RWPE1 (cell line): ENCODE measurements around the gene OR52L1.

Source experiments
- CTCF ChIA-PET: fragments of 350-600 bp; sonication (Branson Sonifier 250); formaldehyde crosslinking; extraction: SDS; loops from one replicate; lab custom pipeline; 2021; lab: Yijun Ruan, JAX
- POLR2A ChIA-PET: fragments of 400-600 bp; formaldehyde crosslinking; extraction: SDS; loops from one replicate; lab custom pipeline; 2020; ENCODE audit warnings: antibody characterized with exemption; ENCODE audit not compliant: low non-redundant PET; lab: Yijun Ruan, JAX
- DNase-seq: peaks from one replicate; pipeline ENCODE4 v3.0.0; 2012; ENCODE audit warnings: low spot score
- H3K27ac ChIP-seq: fragments of 450-650 bp; 2 replicates; pipeline ENCODE4 v1.5.1; 2017
- CTCF ChIP-seq: fragments of 450-650 bp; conservative IDR thresholded peaks from 2 replicates; pipeline ENCODE4 v1.5.1; 2017; ENCODE audit warnings: low read depth, mild to moderate bottlenecking

The OR52L1 gene

GRCh38 chr11:6012035-6012668 is 25.4 kb upstream of the OR52L1 start:
- ChIA-PET POLR2A (no interaction called here), CTCF (interaction anchor here (0.6 to 1.0 kb wide), 3 partner anchors 10 to 121 kb away, joined by 3 to 4 read pairs (median 4); no protein-coding TSS in a partner anchor)
- DNase-seq = no peak
- no peak for TF ChIP-seq CTCF
- H3K27ac ChIP-seq = no peak overlapping the region

- CTCF ChIA-PET = no interaction called here
- no peak within 1 kb of the TSS for H3K27ac ChIP-seq
- POLR2A ChIA-PET = no interaction called here
- no peak for DNase-seq
- no peak for TF ChIP-seq CTCF
These were observed 20.1 kb upstream of the OR52L1 start, which contains the start of gene OR56A4 for GRCh38 chr11:6006846-6007245. Gene OR56A4 (minus strand): TSS chr11:6006946. CDS start chr11:6002992, 3,954 bp downstream.

- POLR2A ChIA-PET = no interaction called here
- TF ChIP-seq CTCF = no peak
- H3K27ac ChIP-seq = no peak overlapping the region
- DNase-seq = no peak
- CTCF ChIA-PET = no interaction called here
These were observed 19.6 kb upstream of the OR52L1 start for GRCh38 chr11:6006395-6006794.

GRCh38 chr11:6002202-6002699 is 15.5 kb upstream of the OR52L1 start:
- CTCF ChIA-PET = no interaction called here

GRCh38 chr11:5994791-5995190 is 8.0 kb upstream of the OR52L1 start:
- ChIA-PET CTCF (no interaction called here), POLR2A (no interaction called here)
- no peak for DNase-seq
- TF ChIP-seq CTCF = no peak
- H3K27ac ChIP-seq = no peak overlapping the region

More at GRCh38 chr11:6002202-6002699, 15.5 kb upstream of the OR52L1 start:
- no peak overlapping the region for H3K27ac ChIP-seq
- POLR2A ChIA-PET = no interaction called here
- no peak for DNase-seq
- no peak for TF ChIP-seq CTCF

- ChIA-PET CTCF (interaction anchor here (0.6 to 1.3 kb wide), 3 partner anchors 20 to 370 kb away, joined by 3 to 4 read pairs (median 4); no protein-coding TSS in a partner anchor), POLR2A (no interaction called here)
- peak; percentile 45 for TF ChIP-seq CTCF
- H3K27ac ChIP-seq = no peak overlapping the region
- peak; percentile 29 for DNase-seq
These were observed 5.9 kb upstream of the OR52L1 start for GRCh38 chr11:5992604-5993251.
